Tibial nerve (tissue), 3 donors: Measurements from ENCODE around the gene GOLGA6L1.

ENCODE experiments used
- CTCF ChIP-seq, 5 experiments: fragments of 200-600 bp in 3 of 5; fragments of 450-650 bp in 2 of 5; sonication (generic) in 3 of 5; IDR thresholded peaks; one replicate each; pipeline ENCODE4 v1.5.1; 2016 to 2019; ENCODE audit warnings: antibody characterized with exemption in 5 of 5, mild to moderate bottlenecking in 3 of 5, moderate library complexity in 2 of 5
- POLR2A ChIP-seq, 2 donors: fragments of 450-650 bp; IDR thresholded peaks; one replicate each; pipeline ENCODE4 v1.6.1; 2017; ENCODE audit warnings: antibody characterized with exemption in 2 of 2, mild to moderate bottlenecking in 2 of 2, moderate library complexity in 2 of 2

- no peak for TF ChIP-seq POLR2A (IDR thresholded peaks at IDR 0.05)
- no peak for TF ChIP-seq CTCF (IDR thresholded peaks at IDR 0.05)
Observed at GRCh38 chr15:23118208-23118607, 18.4 kb downstream of the GOLGA6L1 start.
